Subcutaneous adipose tissue (tissue), 4 donors: ENCODE results near the gene CABLES1. TPM values are rescaled to one million over a fixed set of nuclear protein-coding genes. Genes with fewer than 3 reads are reported as not detected.

Experiments
- CTCF ChIP-seq: fragments of 450-650 bp; IDR thresholded peaks from one replicate; pipeline ENCODE4 v1.5.1; 2016; ENCODE audit warnings: low read depth, mild to moderate bottlenecking, control low read depth, antibody characterized with exemption, moderate library complexity
- total RNA-seq, 4 donors: library from RNA; depleted of rRNA; stranded (reverse); fragments of >200 nt; gene quantifications; one replicate each; pipeline ENCODE4 v1.1.0, GENCODE V29; 2016

Gene CABLES1
- total RNA-seq, 4 donors from 2014 or later, result 22.5 to 50.7 (median 46.4) TPM

GRCh38 chr18:23149570-23149969, 14.3 kb downstream of the CABLES1 start:
- no peak for TF ChIP-seq CTCF

GRCh38 chr18:23151414-23152099, 16.3 kb downstream of the CABLES1 start:
- no peak for TF ChIP-seq CTCF

- no peak for TF ChIP-seq CTCF
Observed at GRCh38 chr18:23154030-23154429, 18.7 kb downstream of the CABLES1 start.

- TF ChIP-seq CTCF, result no peak
Observed at GRCh38 chr18:23154823-23155500, 19.7 kb downstream of the CABLES1 start.

- TF ChIP-seq CTCF, result no peak
Observed at GRCh38 chr18:23155537-23155936, 20.3 kb downstream of the CABLES1 start.

GRCh38 chr18:23156134-23156533, 20.8 kb downstream of the CABLES1 start:
- TF ChIP-seq CTCF, result no peak

GRCh38 chr18:23158058-23158457, 22.8 kb downstream of the CABLES1 start:
- no peak for TF ChIP-seq CTCF
